ENCODE data around the gene DLG5.
"Not testable (repeated sequence)": the region's sequence is repeated elsewhere in the genome, so short reads cannot be mapped to it uniquely, and the experiment has no call there.

The DLG5 gene

DNA sequence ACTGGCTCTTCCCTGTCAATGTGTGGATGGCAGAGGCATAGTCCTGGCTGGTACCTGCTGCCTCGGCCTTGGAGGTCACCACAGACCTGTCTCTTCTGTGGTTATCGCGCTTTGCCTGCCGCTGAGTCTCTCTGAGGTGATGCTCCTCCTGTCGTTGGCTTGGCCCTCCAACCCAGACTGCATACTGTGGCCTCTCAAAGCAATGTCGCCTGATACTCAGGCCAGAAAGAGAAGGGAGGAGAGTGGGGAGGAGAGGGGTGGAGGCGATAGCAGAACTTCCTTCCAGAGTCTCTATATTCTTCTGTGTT, 155.7 kb downstream of the DLG5 start:
- DNase-seq (ENCODE audit: low spot score) = no peak
- TF ChIP-seq, protein P1, sequence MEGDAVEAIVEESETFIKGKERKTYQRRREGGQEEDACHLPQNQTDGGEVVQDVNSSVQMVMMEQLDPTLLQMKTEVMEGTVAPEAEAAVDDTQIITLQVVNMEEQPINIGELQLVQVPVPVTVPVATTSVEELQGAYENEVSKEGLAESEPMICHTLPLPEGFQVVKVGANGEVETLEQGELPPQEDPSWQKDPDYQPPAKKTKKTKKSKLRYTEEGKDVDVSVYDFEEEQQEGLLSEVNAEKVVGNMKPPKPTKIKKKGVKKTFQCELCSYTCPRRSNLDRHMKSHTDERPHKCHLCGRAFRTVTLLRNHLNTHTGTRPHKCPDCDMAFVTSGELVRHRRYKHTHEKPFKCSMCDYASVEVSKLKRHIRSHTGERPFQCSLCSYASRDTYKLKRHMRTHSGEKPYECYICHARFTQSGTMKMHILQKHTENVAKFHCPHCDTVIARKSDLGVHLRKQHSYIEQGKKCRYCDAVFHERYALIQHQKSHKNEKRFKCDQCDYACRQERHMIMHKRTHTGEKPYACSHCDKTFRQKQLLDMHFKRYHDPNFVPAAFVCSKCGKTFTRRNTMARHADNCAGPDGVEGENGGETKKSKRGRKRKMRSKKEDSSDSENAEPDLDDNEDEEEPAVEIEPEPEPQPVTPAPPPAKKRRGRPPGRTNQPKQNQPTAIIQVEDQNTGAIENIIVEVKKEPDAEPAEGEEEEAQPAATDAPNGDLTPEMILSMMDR (IDR thresholded peaks at IDR 0.05; ENCODE audit: borderline replicate concordance, control extremely low read depth, extremely low read depth, insufficient read depth, missing control alignments) = no peak
- in situ Hi-C loops (cut with MboI; ENCODE audit: low sequenced_read_pairs, unreplicated experiment) = no loop called here

GRCh38 chr10:77770081-77770867, 156.3 kb downstream of the DLG5 start:
- no peak for DNase-seq (ENCODE audit: low spot score)
- TF ChIP-seq, protein P1 (IDR thresholded peaks at IDR 0.05; ENCODE audit: borderline replicate concordance, control extremely low read depth, extremely low read depth, insufficient read depth, missing control alignments) = no peak
- in situ Hi-C loops (cut with MboI; ENCODE audit: low sequenced_read_pairs, unreplicated experiment) = no loop called here

DNA sequence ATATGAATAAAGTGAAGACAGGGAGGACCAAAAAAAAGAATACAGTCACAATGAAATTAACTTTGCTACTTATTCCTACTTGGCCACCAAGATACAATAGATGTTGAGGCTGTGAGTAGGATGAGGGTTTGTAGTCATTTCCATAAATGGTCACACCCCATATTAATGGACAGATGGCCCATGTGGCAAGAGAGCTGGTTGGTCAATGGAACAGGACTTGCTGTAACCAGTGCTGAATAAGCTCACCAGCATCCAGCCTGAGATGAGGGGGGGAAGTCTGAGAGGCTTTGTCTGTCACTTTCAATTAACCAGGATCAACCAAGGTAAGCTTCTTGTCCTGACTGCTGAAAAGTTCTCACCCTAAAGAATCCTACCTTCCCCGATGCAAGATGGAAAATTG, 158.5 kb downstream of the DLG5 start:
- TF ChIP-seq, protein P1 (IDR thresholded peaks at IDR 0.05; ENCODE audit: borderline replicate concordance, control extremely low read depth, extremely low read depth, insufficient read depth, missing control alignments) = no peak
- DNase-seq (ENCODE audit: low spot score) = no peak
- in situ Hi-C loops (cut with MboI; ENCODE audit: low sequenced_read_pairs, unreplicated experiment) = no loop called here

GRCh38 chr10:77763453-77764430, 162.8 kb downstream of the DLG5 start:
- no peak for DNase-seq (ENCODE audit: low spot score)
- in situ Hi-C loops (cut with MboI; ENCODE audit: low sequenced_read_pairs, unreplicated experiment) = no loop called here
- TF ChIP-seq, protein P1 (IDR thresholded peaks at IDR 0.05; ENCODE audit: borderline replicate concordance, control extremely low read depth, extremely low read depth, insufficient read depth, missing control alignments) = no peak

DNA sequence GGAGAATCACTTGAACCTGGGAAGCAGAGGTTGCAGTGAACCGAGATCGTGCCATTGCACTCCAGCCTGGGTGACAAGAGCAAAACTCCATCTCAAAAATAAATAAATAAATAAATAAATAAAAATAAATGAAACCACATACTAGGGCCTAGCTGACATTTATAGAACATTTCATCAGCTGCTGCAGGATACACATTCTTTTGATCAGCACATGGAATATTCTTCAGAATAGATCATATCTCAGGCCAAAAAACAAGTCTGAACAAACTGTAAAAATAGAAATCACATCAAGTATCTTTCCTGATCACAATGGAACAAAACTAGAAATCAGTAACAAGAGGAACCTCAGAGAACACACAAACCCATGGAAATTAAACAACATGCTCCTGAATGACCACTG, 168.1 kb downstream of the DLG5 start:
- in situ Hi-C loops (cut with MboI; ENCODE audit: low sequenced_read_pairs, unreplicated experiment) = not testable (repeated sequence)

DNA sequence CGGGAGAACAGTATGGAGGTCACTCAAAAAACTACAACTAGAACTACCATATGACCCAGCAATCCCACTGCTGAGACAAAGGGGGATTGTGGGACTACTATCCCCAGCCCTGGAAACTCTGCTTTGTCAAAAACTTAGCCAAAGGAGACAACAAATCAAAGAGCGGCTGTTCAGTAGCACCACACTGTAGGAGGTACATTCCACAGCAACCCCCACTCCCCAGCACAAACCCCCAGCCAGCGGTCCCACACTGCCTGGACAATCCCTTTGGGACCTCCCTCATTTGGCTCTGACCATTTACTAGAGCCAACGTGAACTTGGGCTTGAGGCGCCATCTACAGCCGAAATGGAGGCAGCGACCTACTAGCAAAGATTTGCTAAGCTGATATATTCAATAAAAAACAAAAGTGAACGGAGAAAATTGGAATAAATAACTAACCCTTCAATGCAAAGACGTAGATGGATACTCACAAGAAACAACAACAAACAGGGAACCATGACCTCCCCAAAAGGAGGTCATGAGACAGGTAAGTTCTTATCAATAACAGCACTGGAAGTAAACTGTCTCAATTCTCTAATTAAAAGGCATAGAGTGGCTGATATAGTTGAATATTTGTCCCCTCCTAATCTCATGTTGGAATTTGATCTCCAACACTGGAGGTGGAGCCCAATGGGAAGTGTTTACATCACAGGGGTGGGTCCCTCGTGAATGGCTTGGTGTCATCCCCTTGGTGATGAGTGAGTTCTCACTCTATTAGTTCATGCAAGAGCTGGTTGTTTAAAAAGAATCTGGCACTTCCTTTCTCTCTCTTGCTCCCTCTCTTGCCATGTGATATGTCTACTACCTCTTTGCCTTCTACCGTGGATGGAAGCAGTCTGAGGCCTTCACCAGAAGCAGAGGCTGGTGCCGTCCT, 170.0 kb downstream of the DLG5 start:
- peak; percentile 45 for DNase-seq (ENCODE audit: low spot score)
- TF ChIP-seq, protein P1 (IDR thresholded peaks at IDR 0.05; ENCODE audit: borderline replicate concordance, control extremely low read depth, extremely low read depth, insufficient read depth, missing control alignments) = peak; percentile 61
- in situ Hi-C loops (cut with MboI; ENCODE audit: low sequenced_read_pairs, unreplicated experiment) = no loop called here

More for the DNA sequence above, 168.1 kb downstream of the DLG5 start:
- not testable (repeated sequence) for DNase-seq (ENCODE audit: low spot score)
